H1 (cell line): Measurements from ENCODE around the gene TRAPPC12. TPM values are rescaled to one million over a fixed set of nuclear protein-coding genes. Genes with fewer than 3 reads are reported as not detected.

Experiments used
- KDM4A ChIP-seq: IDR thresholded peaks from one replicate; pipeline ENCODE4 v1.7.1; 2012; ENCODE audit warnings: low read depth, mild to moderate bottlenecking, moderate library complexity, low read length, inconsistent platforms; ENCODE audit not compliant: severe bottlenecking
- SUZ12 ChIP-seq: fragments of 200-600 bp; sonication (generic); IDR thresholded peaks from 2 replicates; pipeline ENCODE4 v1.6.1; 2012; ENCODE audit warnings: mild to moderate bottlenecking, inconsistent platforms, low read length, moderate library complexity, mixed read lengths
- polyA plus RNA-seq, 7 experiments: library from polyadenylated mRNA; depleted of rRNA in 3 of 7; stranded (reverse) in 5 of 7; unstranded in 2 of 7; fragments of >200 nt in 5 of 7; fragments of 200-250 nt in 2 of 7; gene quantifications; 1 replicate in 5 of 7; 2 replicates in 1 of 7; 4 replicates in 1 of 7; pipeline versions ENCODE4 v1.2.1 to v1.2.3, GENCODE V29; 2011 to 2013; ENCODE audit warnings: missing spikeins in 2 of 7, mixed read lengths in 2 of 7
- total RNA-seq: library from RNA; stranded (reverse); fragmentation: NEBNext Ultra II Directional; extraction: Animal tissue kit (Norgen Biotek cat#: 25700); gene quantifications from 2 replicates; pipeline ENCODE4 v1.2.1, GENCODE V29; 2021
- TF ChIP-seq, protein P1 (sequence below): fragments of 300-600 bp; sonication (generic); IDR thresholded peaks from 2 replicates; pipeline ENCODE4 v1.7.1; 2012; ENCODE audit warnings: low read length, moderate library complexity, mild to moderate bottlenecking, inconsistent platforms; ENCODE audit not compliant: insufficient replicate concordance

Gene TRAPPC12
- total and polyA plus RNA-seq, 2 of the 8 experiments (the other 6 are each of a cell fraction or from before 2014, with no cell fraction given), result 35.0 to 67.3 TPM

DNA sequence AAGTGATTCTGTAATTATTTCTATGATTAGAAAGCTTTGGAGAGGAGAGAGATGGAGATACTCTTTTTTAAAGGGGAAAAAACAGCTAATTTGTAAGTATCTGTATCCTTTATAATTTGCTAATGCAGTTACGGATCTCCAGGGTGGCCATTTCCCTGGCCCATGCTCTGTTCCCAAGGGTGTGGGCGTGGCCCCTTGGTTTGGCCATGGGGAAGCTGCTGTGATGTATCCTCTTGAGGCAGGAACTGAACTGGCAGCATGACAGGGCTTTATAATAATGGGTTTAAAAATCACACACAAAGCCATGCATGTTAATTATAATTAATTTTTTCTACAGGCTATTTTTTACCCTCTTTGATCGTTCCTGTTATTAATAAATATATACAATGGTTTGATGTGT, 27.0 kb downstream of the TRAPPC12 start (continued):
- TF ChIP-seq, protein P1, sequence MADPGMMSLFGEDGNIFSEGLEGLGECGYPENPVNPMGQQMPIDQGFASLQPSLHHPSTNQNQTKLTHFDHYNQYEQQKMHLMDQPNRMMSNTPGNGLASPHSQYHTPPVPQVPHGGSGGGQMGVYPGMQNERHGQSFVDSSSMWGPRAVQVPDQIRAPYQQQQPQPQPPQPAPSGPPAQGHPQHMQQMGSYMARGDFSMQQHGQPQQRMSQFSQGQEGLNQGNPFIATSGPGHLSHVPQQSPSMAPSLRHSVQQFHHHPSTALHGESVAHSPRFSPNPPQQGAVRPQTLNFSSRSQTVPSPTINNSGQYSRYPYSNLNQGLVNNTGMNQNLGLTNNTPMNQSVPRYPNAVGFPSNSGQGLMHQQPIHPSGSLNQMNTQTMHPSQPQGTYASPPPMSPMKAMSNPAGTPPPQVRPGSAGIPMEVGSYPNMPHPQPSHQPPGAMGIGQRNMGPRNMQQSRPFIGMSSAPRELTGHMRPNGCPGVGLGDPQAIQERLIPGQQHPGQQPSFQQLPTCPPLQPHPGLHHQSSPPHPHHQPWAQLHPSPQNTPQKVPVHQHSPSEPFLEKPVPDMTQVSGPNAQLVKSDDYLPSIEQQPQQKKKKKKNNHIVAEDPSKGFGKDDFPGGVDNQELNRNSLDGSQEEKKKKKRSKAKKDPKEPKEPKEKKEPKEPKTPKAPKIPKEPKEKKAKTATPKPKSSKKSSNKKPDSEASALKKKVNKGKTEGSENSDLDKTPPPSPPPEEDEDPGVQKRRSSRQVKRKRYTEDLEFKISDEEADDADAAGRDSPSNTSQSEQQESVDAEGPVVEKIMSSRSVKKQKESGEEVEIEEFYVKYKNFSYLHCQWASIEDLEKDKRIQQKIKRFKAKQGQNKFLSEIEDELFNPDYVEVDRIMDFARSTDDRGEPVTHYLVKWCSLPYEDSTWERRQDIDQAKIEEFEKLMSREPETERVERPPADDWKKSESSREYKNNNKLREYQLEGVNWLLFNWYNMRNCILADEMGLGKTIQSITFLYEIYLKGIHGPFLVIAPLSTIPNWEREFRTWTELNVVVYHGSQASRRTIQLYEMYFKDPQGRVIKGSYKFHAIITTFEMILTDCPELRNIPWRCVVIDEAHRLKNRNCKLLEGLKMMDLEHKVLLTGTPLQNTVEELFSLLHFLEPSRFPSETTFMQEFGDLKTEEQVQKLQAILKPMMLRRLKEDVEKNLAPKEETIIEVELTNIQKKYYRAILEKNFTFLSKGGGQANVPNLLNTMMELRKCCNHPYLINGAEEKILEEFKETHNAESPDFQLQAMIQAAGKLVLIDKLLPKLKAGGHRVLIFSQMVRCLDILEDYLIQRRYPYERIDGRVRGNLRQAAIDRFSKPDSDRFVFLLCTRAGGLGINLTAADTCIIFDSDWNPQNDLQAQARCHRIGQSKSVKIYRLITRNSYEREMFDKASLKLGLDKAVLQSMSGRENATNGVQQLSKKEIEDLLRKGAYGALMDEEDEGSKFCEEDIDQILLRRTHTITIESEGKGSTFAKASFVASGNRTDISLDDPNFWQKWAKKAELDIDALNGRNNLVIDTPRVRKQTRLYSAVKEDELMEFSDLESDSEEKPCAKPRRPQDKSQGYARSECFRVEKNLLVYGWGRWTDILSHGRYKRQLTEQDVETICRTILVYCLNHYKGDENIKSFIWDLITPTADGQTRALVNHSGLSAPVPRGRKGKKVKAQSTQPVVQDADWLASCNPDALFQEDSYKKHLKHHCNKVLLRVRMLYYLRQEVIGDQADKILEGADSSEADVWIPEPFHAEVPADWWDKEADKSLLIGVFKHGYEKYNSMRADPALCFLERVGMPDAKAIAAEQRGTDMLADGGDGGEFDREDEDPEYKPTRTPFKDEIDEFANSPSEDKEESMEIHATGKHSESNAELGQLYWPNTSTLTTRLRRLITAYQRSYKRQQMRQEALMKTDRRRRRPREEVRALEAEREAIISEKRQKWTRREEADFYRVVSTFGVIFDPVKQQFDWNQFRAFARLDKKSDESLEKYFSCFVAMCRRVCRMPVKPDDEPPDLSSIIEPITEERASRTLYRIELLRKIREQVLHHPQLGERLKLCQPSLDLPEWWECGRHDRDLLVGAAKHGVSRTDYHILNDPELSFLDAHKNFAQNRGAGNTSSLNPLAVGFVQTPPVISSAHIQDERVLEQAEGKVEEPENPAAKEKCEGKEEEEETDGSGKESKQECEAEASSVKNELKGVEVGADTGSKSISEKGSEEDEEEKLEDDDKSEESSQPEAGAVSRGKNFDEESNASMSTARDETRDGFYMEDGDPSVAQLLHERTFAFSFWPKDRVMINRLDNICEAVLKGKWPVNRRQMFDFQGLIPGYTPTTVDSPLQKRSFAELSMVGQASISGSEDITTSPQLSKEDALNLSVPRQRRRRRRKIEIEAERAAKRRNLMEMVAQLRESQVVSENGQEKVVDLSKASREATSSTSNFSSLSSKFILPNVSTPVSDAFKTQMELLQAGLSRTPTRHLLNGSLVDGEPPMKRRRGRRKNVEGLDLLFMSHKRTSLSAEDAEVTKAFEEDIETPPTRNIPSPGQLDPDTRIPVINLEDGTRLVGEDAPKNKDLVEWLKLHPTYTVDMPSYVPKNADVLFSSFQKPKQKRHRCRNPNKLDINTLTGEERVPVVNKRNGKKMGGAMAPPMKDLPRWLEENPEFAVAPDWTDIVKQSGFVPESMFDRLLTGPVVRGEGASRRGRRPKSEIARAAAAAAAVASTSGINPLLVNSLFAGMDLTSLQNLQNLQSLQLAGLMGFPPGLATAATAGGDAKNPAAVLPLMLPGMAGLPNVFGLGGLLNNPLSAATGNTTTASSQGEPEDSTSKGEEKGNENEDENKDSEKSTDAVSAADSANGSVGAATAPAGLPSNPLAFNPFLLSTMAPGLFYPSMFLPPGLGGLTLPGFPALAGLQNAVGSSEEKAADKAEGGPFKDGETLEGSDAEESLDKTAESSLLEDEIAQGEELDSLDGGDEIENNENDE, result no peak
- no peak for TF ChIP-seq SUZ12
- no peak for TF ChIP-seq KDM4A
- TF ChIP-seq, all 59 proteins: peak for 0
